ENCODE measurements around the gene DCP1A.

Gene DCP1A

GRCh38 chr3:53235545-53235944 is 111.8 kb downstream of the DCP1A start:
- CTCF ChIA-PET = interaction anchor here (0.9 to 3.0 kb wide), 5 partner anchors 12 to 437 kb away, joined by 3 to 13 read pairs (median 4); no protein-coding TSS in a partner anchor
- TF ChIP-seq CTCF (IDR thresholded peaks at IDR 0.05; ENCODE audit: control extremely low read depth, extremely low read depth, low read depth, missing control alignments) = no peak
- DNase-seq (ENCODE audit: extremely low spot score) = no peak
- POLR2A ChIA-PET = interaction anchor here (0.7 kb wide), 1 partner anchor 343 kb away, joined by 3 read pairs; no protein-coding TSS in a partner anchor

GRCh38 chr3:53234841-53235232 is 112.5 kb downstream of the DCP1A start:
- CTCF ChIA-PET = interaction anchor here (0.7 to 3.0 kb wide), 4 partner anchors 10 to 121 kb away, joined by 3 to 8 read pairs (median 4); no protein-coding TSS in a partner anchor
- DNase-seq (ENCODE audit: extremely low spot score) = no peak
- POLR2A ChIA-PET = no interaction called here
- TF ChIP-seq CTCF (IDR thresholded peaks at IDR 0.05; ENCODE audit: control extremely low read depth, extremely low read depth, low read depth, missing control alignments) = no peak

- POLR2A ChIA-PET = no interaction called here
- TF ChIP-seq CTCF (IDR thresholded peaks at IDR 0.05; ENCODE audit: control extremely low read depth, extremely low read depth, low read depth, missing control alignments) = no peak
- no peak for DNase-seq (ENCODE audit: extremely low spot score)
- CTCF ChIA-PET = interaction anchor here (0.7 to 3.0 kb wide), 8 partner anchors 9 to 120 kb away, joined by 3 to 8 read pairs (median 3); no protein-coding TSS in a partner anchor
Observed at GRCh38 chr3:53234130-53234840, 113.1 kb downstream of the DCP1A start.
